GM23338 (cell line): Measurements from ENCODE around the gene ZNRD2. TPM values are rescaled to one million over a fixed set of nuclear protein-coding genes. Genes with fewer than 3 reads are reported as not detected.

Source experiments
- ATAC-seq: fragments of 200-7000 bp; cut with Tn5 transposase; 3 replicates; pipeline ENCODE4 v1.9.1; 2020
- DNase-seq: peaks from one replicate; pipeline ENCODE4 v3.0.0-alpha.2; 2015; ENCODE audit warnings: low spot score
- H2AFZ ChIP-seq: fragments of 200-600 bp; sonication (generic); 2 replicates; pipeline ENCODE4 v1.8.0; 2016; ENCODE audit warnings: antibody characterized with exemption, mild to moderate bottlenecking, moderate library complexity
- H3F3A ChIP-seq: fragments of 200-600 bp; sonication (generic); replicated peaks from 2 replicates; pipeline ENCODE4 v1.8.0; 2017; ENCODE audit warnings: antibody characterized with exemption, mixed run types, low read depth
- H3K27ac ChIP-seq: fragments of 200-600 bp; sonication (generic); 2 replicates; pipeline ENCODE4 v1.6.1; 2016; ENCODE audit warnings: low read depth
- H3K27me3 ChIP-seq: fragments of 200-600 bp; sonication (generic); 2 replicates; pipeline ENCODE4 v1.8.0; 2016; ENCODE audit warnings: mild to moderate bottlenecking, mixed run types, moderate library complexity; ENCODE audit not compliant: insufficient read depth
- H3K36me3 ChIP-seq: fragments of 200-600 bp; sonication (generic); 2 replicates; pipeline ENCODE4 v1.8.0; 2016; ENCODE audit warnings: mild to moderate bottlenecking; ENCODE audit not compliant: insufficient read depth
- H3K4me1 ChIP-seq: fragments of 200-600 bp; sonication (generic); 2 replicates; pipeline ENCODE4 v1.8.0; 2016; ENCODE audit warnings: mild to moderate bottlenecking, moderate library complexity; ENCODE audit not compliant: insufficient read depth
- H3K4me2 ChIP-seq: fragments of 200-600 bp; sonication (generic); 2 replicates; pipeline ENCODE4 v1.7.1; 2017; ENCODE audit warnings: mixed run types
- H3K4me3 ChIP-seq: fragments of 200-600 bp; sonication (generic); 2 replicates; pipeline ENCODE4 v1.6.1; 2016; ENCODE audit warnings: mixed run types
- H3K79me2 ChIP-seq: fragments of 200-600 bp; sonication (generic); replicated peaks from 2 replicates; pipeline ENCODE4 v1.8.0; 2017; ENCODE audit warnings: mild to moderate bottlenecking; ENCODE audit not compliant: insufficient read depth
- H3K9me2 ChIP-seq: fragments of 200-600 bp; sonication (generic); 2 replicates; pipeline ENCODE4 v1.8.0; 2017; ENCODE audit not compliant: insufficient read depth
- H4K20me1 ChIP-seq: fragments of 200-600 bp; sonication (generic); replicated peaks from 2 replicates; pipeline ENCODE4 v1.8.0; 2017; ENCODE audit warnings: mild to moderate bottlenecking; ENCODE audit not compliant: insufficient read depth
- H3K27ac Mint-ChIP-seq: 2 replicates; pipeline ENCODE4 v1.8.0; 2020; ENCODE audit warnings: inconsistent platforms, mild to moderate bottlenecking, moderate library complexity, mixed read lengths
- H3K27me3 Mint-ChIP-seq: 3 replicates; pipeline ENCODE4 v1.8.0; 2022; ENCODE audit warnings: low read depth, mild to moderate bottlenecking, moderate library complexity, mixed read lengths, inconsistent platforms; ENCODE audit not compliant: insufficient read depth, poor library complexity
- H3K36me3 Mint-ChIP-seq: 3 replicates; pipeline ENCODE4 v1.8.0; 2021; ENCODE audit warnings: low read depth, mild to moderate bottlenecking, inconsistent platforms, moderate library complexity, mixed read lengths
- H3K4me1 Mint-ChIP-seq: 3 replicates; pipeline ENCODE4 v1.8.0; 2020; ENCODE audit warnings: mild to moderate bottlenecking, inconsistent platforms, mixed read lengths
- H3K4me3 Mint-ChIP-seq: 3 replicates; pipeline ENCODE4 v1.8.0; 2021; ENCODE audit warnings: moderate library complexity, mild to moderate bottlenecking, inconsistent platforms, mixed read lengths
- H3K9me3 Mint-ChIP-seq: 3 replicates; pipeline ENCODE4 v1.8.0; 2020; ENCODE audit warnings: moderate library complexity, mild to moderate bottlenecking, inconsistent platforms, mixed read lengths
- CREB1 ChIP-seq: fragments of 250-450 bp; sonication (Bioruptor Pico); IDR thresholded peaks from 2 replicates; pipeline ENCODE4 v1.5.0; 2020; ENCODE audit warnings: low read depth, mild to moderate bottlenecking, moderate library complexity
- EZH2 ChIP-seq: fragments of 200-600 bp; sonication (generic); IDR thresholded peaks from one replicate; pipeline ENCODE4 v1.8.0; 2017; ENCODE audit warnings: antibody characterized with exemption, mild to moderate bottlenecking, low read depth; ENCODE audit not compliant: unreplicated experiment
- EZH2phosphoT487 ChIP-seq: fragments of 200-600 bp; sonication (generic); IDR thresholded peaks from one replicate; pipeline ENCODE4 v1.8.1; 2018; ENCODE audit warnings: antibody characterized with exemption; ENCODE audit not compliant: unreplicated experiment
- JUNB ChIP-seq: IDR thresholded peaks from one replicate; pipeline ENCODE4 v1.6.1; 2016; ENCODE audit warnings: antibody characterized with exemption; ENCODE audit not compliant: unreplicated experiment
- NANOG ChIP-seq: IDR thresholded peaks from 2 replicates; pipeline ENCODE4 v1.6.1; 2016; ENCODE audit warnings: antibody characterized with exemption, borderline replicate concordance
- POLR2AphosphoS5 ChIP-seq: IDR thresholded peaks from 2 replicates; pipeline ENCODE4 v1.6.1; 2016; ENCODE audit warnings: antibody characterized with exemption, low read depth
- STAT1 ChIP-seq: IDR thresholded peaks from one replicate; pipeline ENCODE4 v1.6.1; 2016; ENCODE audit warnings: antibody characterized with exemption; ENCODE audit not compliant: unreplicated experiment
- ZNF114 ChIP-seq: fragments of 250-450 bp; sonication (Bioruptor Pico); IDR thresholded peaks from 2 replicates; pipeline ENCODE4 v1.5.0; 2020; ENCODE audit warnings: mild to moderate bottlenecking, moderate library complexity
- ZNF331 ChIP-seq: fragments of 250-450 bp; sonication (Bioruptor Pico); IDR thresholded peaks from 2 replicates; pipeline ENCODE4 v1.5.0; 2020; ENCODE audit warnings: low read depth, mild to moderate bottlenecking, moderate library complexity
- polyA plus RNA-seq: library from polyadenylated mRNA; unstranded; fragments of >200 nt; fragmentation: Nextera tagmentation; extraction: Ambion mirVana; gene quantifications from 2 replicates; pipeline ENCODE4 v1.2.1, GENCODE V29; 2016
- total RNA-seq: library from RNA; depleted of rRNA; stranded (reverse); fragments of >200 nt; shearing (Covaris generic); gene quantifications from 2 replicates; pipeline ENCODE4 v1.2.3, GENCODE V29; 2014
- TF ChIP-seq, protein P1 (sequence below): IDR thresholded peaks from one replicate; pipeline ENCODE4 v1.6.1; 2018; ENCODE audit warnings: antibody characterized with exemption; ENCODE audit not compliant: unreplicated experiment
- TF ChIP-seq, protein P2 (sequence below), 2 experiments: fragments of 200-600 bp in 1 of 2; sonication (generic) in 1 of 2; conservative IDR thresholded peaks; 2 replicates each; pipeline versions ENCODE4 v1.5.1 to v1.6.1; 2016 to 2017; ENCODE audit warnings: antibody characterized with exemption in 2 of 2, low read depth in 2 of 2, mild to moderate bottlenecking in 2 of 2, moderate library complexity in 1 of 2
- TF ChIP-seq, protein P3 (sequence below): fragments of 250-450 bp; sonication (Bioruptor Pico); IDR thresholded peaks from 2 replicates; pipeline ENCODE4 v1.5.0; 2020; ENCODE audit warnings: mild to moderate bottlenecking, moderate library complexity
- TF ChIP-seq, protein P4 (sequence below): IDR thresholded peaks from 2 replicates; pipeline ENCODE4 v1.6.1; 2016; ENCODE audit warnings: antibody characterized with exemption

ZNRD2 gene
- total and polyA plus RNA-seq, 2 experiments from 2014 or later = 78.6 to 148 TPM

DNA sequence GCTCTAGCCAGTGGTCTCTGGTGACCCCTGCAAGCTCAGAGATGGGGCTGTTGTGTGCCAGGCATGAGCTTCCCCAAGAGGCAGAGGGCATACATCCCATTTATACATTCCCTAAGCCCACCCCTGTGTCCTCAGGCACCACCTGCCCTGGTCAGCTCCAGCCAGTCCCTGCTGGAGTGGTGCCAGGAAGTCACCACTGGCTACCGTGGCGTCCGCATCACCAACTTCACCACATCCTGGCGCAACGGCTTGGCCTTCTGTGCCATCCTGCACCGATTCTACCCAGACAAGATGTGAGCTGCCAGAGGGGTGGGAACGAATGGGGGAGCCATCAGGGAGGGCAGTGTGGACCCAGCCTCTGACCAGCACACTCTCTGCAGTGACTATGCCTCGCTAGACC lies 13.8 kb downstream of the ZNRD2 start:
- Mint-ChIP-seq H3K27ac (no peak overlapping the region), H3K27me3 (peaks cover 58% of the 10 kb centered on the region), H3K9me3 (no peaks in the 10 kb centered on the region), H3K36me3 (no peaks in the 10 kb centered on the region), H3K4me3 (peak overlapping the region; percentile 19; the same call in 1 of the 3 replicates), H3K4me1 (peaks cover 13% of the 10 kb centered on the region; the same call in 2 of the 3 replicates)
- Histone ChIP-seq H3K9me2 (no peaks in the 10 kb centered on the region), H3K27me3 (peaks cover 58% of the 10 kb centered on the region), H2AFZ (no peak overlapping the region), H3K4me2 (peak overlapping the region; percentile 91), H3K36me3 (no peaks in the 10 kb centered on the region), H3K4me3 (peak overlapping the region; percentile 53; the same call in 1 of the 2 replicates), H4K20me1 (no peaks in the 10 kb centered on the region), H3K4me1 (no peaks in the 10 kb centered on the region), H3K79me2 (no peaks in the 10 kb centered on the region), H3F3A (peaks cover 10% of the 10 kb centered on the region), H3K27ac (no peak overlapping the region)
- ATAC-seq = no peak
- no peak for DNase-seq
- TF ChIP-seq, protein P1, sequence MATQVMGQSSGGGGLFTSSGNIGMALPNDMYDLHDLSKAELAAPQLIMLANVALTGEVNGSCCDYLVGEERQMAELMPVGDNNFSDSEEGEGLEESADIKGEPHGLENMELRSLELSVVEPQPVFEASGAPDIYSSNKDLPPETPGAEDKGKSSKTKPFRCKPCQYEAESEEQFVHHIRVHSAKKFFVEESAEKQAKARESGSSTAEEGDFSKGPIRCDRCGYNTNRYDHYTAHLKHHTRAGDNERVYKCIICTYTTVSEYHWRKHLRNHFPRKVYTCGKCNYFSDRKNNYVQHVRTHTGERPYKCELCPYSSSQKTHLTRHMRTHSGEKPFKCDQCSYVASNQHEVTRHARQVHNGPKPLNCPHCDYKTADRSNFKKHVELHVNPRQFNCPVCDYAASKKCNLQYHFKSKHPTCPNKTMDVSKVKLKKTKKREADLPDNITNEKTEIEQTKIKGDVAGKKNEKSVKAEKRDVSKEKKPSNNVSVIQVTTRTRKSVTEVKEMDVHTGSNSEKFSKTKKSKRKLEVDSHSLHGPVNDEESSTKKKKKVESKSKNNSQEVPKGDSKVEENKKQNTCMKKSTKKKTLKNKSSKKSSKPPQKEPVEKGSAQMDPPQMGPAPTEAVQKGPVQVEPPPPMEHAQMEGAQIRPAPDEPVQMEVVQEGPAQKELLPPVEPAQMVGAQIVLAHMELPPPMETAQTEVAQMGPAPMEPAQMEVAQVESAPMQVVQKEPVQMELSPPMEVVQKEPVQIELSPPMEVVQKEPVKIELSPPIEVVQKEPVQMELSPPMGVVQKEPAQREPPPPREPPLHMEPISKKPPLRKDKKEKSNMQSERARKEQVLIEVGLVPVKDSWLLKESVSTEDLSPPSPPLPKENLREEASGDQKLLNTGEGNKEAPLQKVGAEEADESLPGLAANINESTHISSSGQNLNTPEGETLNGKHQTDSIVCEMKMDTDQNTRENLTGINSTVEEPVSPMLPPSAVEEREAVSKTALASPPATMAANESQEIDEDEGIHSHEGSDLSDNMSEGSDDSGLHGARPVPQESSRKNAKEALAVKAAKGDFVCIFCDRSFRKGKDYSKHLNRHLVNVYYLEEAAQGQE = no peak
- no peak for TF ChIP-seq ZNF114 (CRISPR knock-in tag)
- TF ChIP-seq EZH2phosphoT487 = no peak
- TF ChIP-seq EZH2 = no peak
- no peak for TF ChIP-seq NANOG
- TF ChIP-seq, protein P2, sequence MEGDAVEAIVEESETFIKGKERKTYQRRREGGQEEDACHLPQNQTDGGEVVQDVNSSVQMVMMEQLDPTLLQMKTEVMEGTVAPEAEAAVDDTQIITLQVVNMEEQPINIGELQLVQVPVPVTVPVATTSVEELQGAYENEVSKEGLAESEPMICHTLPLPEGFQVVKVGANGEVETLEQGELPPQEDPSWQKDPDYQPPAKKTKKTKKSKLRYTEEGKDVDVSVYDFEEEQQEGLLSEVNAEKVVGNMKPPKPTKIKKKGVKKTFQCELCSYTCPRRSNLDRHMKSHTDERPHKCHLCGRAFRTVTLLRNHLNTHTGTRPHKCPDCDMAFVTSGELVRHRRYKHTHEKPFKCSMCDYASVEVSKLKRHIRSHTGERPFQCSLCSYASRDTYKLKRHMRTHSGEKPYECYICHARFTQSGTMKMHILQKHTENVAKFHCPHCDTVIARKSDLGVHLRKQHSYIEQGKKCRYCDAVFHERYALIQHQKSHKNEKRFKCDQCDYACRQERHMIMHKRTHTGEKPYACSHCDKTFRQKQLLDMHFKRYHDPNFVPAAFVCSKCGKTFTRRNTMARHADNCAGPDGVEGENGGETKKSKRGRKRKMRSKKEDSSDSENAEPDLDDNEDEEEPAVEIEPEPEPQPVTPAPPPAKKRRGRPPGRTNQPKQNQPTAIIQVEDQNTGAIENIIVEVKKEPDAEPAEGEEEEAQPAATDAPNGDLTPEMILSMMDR (conservative IDR thresholded peaks at IDR 0.05; ENCODE audit: low read depth in 2 of 2) = no peak
- TF ChIP-seq POLR2AphosphoS5 = no peak
- TF ChIP-seq STAT1 = no peak
- TF ChIP-seq JUNB = no peak
- TF ChIP-seq, protein P3, sequence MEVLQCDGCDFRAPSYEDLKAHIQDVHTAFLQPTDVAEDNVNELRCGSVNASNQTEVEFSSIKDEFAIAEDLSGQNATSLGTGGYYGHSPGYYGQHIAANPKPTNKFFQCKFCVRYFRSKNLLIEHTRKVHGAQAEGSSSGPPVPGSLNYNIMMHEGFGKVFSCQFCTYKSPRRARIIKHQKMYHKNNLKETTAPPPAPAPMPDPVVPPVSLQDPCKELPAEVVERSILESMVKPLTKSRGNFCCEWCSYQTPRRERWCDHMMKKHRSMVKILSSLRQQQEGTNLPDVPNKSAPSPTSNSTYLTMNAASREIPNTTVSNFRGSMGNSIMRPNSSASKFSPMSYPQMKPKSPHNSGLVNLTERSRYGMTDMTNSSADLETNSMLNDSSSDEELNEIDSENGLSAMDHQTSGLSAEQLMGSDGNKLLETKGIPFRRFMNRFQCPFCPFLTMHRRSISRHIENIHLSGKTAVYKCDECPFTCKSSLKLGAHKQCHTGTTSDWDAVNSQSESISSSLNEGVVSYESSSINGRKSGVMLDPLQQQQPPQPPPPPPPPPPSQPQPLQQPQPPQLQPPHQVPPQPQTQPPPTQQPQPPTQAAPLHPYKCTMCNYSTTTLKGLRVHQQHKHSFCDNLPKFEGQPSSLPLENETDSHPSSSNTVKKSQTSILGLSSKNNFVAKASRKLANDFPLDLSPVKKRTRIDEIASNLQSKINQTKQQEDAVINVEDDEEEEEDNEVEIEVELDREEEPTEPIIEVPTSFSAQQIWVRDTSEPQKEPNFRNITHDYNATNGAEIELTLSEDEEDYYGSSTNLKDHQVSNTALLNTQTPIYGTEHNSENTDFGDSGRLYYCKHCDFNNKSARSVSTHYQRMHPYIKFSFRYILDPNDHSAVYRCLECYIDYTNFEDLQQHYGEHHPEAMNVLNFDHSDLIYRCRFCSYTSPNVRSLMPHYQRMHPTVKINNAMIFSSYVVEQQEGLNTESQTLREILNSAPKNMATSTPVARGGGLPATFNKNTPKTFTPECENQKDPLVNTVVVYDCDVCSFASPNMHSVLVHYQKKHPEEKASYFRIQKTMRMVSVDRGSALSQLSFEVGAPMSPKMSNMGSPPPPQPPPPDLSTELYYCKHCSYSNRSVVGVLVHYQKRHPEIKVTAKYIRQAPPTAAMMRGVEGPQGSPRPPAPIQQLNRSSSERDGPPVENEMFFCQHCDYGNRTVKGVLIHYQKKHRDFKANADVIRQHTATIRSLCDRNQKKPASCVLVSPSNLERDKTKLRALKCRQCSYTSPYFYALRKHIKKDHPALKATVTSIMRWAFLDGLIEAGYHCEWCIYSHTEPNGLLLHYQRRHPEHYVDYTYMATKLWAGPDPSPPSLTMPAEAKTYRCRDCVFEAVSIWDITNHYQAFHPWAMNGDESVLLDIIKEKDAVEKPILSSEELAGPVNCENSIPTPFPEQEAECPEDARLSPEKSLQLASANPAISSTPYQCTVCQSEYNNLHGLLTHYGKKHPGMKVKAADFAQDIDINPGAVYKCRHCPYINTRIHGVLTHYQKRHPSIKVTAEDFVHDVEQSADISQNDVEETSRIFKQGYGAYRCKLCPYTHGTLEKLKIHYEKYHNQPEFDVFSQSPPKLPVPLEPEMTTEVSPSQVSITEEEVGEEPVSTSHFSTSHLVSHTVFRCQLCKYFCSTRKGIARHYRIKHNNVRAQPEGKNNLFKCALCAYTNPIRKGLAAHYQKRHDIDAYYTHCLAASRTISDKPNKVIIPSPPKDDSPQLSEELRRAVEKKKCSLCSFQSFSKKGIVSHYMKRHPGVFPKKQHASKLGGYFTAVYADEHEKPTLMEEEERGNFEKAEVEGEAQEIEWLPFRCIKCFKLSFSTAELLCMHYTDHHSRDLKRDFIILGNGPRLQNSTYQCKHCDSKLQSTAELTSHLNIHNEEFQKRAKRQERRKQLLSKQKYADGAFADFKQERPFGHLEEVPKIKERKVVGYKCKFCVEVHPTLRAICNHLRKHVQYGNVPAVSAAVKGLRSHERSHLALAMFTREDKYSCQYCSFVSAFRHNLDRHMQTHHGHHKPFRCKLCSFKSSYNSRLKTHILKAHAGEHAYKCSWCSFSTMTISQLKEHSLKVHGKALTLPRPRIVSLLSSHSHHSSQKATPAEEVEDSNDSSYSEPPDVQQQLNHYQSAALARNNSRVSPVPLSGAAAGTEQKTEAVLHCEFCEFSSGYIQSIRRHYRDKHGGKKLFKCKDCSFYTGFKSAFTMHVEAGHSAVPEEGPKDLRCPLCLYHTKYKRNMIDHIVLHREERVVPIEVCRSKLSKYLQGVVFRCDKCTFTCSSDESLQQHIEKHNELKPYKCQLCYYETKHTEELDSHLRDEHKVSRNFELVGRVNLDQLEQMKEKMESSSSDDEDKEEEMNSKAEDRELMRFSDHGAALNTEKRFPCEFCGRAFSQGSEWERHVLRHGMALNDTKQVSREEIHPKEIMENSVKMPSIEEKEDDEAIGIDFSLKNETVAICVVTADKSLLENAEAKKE = no peak
- no peak for TF ChIP-seq ZNF331
- TF ChIP-seq, protein P4, sequence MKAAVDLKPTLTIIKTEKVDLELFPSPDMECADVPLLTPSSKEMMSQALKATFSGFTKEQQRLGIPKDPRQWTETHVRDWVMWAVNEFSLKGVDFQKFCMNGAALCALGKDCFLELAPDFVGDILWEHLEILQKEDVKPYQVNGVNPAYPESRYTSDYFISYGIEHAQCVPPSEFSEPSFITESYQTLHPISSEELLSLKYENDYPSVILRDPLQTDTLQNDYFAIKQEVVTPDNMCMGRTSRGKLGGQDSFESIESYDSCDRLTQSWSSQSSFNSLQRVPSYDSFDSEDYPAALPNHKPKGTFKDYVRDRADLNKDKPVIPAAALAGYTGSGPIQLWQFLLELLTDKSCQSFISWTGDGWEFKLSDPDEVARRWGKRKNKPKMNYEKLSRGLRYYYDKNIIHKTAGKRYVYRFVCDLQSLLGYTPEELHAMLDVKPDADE = no peak
- no peak for TF ChIP-seq CREB1 (CRISPR knock-in tag)
